Measurements from ENCODE around the gene SPINK1. TPM values are rescaled to one million over a fixed set of nuclear protein-coding genes. Genes with fewer than 3 reads are reported as not detected.

Gene SPINK1
- total and polyA plus RNA-seq, 2 of the 13 experiments (the other 11 are each of a cell fraction or from before 2014, with no cell fraction given) = 14.7 to 17.1 TPM

DNA sequence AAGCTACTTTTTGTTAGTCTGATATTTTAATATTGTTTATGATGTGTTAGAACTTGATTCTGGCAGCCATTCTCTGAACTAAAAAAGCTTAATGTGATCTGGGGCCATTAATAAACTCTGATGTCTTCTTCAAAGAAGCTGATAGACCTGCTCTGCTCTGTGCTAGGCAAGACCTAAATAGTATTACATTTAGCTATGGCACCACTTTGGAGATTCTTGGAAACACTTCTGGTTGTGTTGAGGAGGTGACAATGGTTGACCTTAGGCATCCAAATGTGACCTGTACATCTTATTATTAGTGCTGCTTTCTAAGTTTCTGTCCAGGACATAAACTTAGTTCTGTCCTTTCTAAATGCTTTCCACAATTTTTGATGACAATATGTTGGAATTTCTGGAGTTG is 25.3 kb upstream of the SPINK1 start:
- Histone ChIP-seq H3K9ac (ENCODE audit: insufficient read depth, low read depth, low read length) (no peak overlapping the region), H3K27me3 (ENCODE audit: control insufficient read depth in 1 of 2, insufficient read depth in 2 of 2, low read length in 2 of 2) (no peaks in the 10 kb centered on the region), H2AFZ (ENCODE audit: low read length) (no peak overlapping the region), H3K79me2 (ENCODE audit: insufficient read depth, low read length) (no peaks in the 10 kb centered on the region), H3K4me3 (replicated peaks in 1 of 3; ENCODE audit: insufficient read depth in 1 of 3, low read depth in 2 of 3, low read length in 3 of 3) (no peak overlapping the region), H3K27ac (ENCODE audit: extremely low read length, insufficient read depth, low read length) (no peak overlapping the region), H3K9me3 (ENCODE audit: low read length) (no peaks in the 10 kb centered on the region), H3K4me1 (ENCODE audit: insufficient read depth, low read length) (no peaks in the 10 kb centered on the region), H4K20me1 (ENCODE audit: insufficient read depth, low read length) (no peaks in the 10 kb centered on the region), H3K4me2 (ENCODE audit: low read depth, low read length) (no peak overlapping the region), H3K36me3 (replicated peaks in 1 of 2; ENCODE audit: control insufficient read depth in 1 of 2, insufficient read depth in 2 of 2, low read length in 2 of 2) (no peaks in the 10 kb centered on the region)
- DNase-seq (ENCODE audit: low spot score) (no peak), ATAC-seq (no peak), FAIRE-seq (no peak)
- in situ Hi-C loops (cut with HindIII; ENCODE audit: extremely low pct_ligation_motif_present, low pct_unique_long_range_greater_than_20kb) = loop anchor here (5.0 kb wide), 1 partner anchor 80 kb away; no protein-coding TSS in a partner anchor
- CTCF ChIA-PET (ENCODE audit: low intra/inter-chr PET ratio, low total read pairs) = interaction anchor here (1.1 to 1.2 kb wide), 2 partner anchors 34 to 874 kb away, joined by 5 to 7 read pairs; no protein-coding TSS in a partner anchor
- POLR2A ChIA-PET = no interaction called here
- intact Hi-C loops (cut with micrococcal nuclease; ENCODE audit: unreplicated experiment) = loop anchor here (1.0 to 10.0 kb wide), 5 partner anchors 18 to 268 kb away; no protein-coding TSS in a partner anchor
- no TSS peak for BruUV-seq (replicated peaks)
- no peak for TF ChIP-seq JUND (CRISPR knock-in tag; IDR thresholded peaks at IDR 0.05)
- TF ChIP-seq, protein P1, sequence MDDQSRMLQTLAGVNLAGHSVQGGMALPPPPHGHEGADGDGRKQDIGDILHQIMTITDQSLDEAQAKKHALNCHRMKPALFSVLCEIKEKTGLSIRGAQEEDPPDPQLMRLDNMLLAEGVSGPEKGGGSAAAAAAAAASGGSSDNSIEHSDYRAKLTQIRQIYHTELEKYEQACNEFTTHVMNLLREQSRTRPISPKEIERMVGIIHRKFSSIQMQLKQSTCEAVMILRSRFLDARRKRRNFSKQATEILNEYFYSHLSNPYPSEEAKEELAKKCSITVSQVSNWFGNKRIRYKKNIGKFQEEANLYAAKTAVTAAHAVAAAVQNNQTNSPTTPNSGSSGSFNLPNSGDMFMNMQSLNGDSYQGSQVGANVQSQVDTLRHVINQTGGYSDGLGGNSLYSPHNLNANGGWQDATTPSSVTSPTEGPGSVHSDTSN (CRISPR knock-in tag; IDR thresholded peaks at IDR 0.05; ENCODE audit: borderline replicate concordance) = no peak
- TF ChIP-seq FIP1L1 (IDR thresholded peaks at IDR 0.05; ENCODE audit: borderline replicate concordance, insufficient read depth, low read depth, low read length) = no peak
- TF ChIP-seq RBM22 (optimal IDR thresholded peaks at IDR 0.05; ENCODE audit: low read length) = no peak
- TF ChIP-seq, protein P2, sequence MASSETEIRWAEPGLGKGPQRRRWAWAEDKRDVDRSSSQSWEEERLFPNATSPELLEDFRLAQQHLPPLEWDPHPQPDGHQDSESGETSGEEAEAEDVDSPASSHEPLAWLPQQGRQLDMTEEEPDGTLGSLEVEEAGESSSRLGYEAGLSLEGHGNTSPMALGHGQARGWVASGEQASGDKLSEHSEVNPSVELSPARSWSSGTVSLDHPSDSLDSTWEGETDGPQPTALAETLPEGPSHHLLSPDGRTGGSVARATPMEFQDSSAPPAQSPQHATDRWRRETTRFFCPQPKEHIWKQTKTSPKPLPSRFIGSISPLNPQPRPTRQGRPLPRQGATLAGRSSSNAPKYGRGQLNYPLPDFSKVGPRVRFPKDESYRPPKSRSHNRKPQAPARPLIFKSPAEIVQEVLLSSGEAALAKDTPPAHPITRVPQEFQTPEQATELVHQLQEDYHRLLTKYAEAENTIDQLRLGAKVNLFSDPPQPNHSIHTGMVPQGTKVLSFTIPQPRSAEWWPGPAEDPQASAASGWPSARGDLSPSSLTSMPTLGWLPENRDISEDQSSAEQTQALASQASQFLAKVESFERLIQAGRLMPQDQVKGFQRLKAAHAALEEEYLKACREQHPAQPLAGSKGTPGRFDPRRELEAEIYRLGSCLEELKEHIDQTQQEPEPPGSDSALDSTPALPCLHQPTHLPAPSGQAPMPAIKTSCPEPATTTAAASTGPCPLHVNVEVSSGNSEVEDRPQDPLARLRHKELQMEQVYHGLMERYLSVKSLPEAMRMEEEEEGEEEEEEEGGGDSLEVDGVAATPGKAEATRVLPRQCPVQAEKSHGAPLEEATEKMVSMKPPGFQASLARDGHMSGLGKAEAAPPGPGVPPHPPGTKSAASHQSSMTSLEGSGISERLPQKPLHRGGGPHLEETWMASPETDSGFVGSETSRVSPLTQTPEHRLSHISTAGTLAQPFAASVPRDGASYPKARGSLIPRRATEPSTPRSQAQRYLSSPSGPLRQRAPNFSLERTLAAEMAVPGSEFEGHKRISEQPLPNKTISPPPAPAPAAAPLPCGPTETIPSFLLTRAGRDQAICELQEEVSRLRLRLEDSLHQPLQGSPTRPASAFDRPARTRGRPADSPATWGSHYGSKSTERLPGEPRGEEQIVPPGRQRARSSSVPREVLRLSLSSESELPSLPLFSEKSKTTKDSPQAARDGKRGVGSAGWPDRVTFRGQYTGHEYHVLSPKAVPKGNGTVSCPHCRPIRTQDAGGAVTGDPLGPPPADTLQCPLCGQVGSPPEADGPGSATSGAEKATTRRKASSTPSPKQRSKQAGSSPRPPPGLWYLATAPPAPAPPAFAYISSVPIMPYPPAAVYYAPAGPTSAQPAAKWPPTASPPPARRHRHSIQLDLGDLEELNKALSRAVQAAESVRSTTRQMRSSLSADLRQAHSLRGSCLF (CRISPR knock-in tag; IDR thresholded peaks at IDR 0.05; ENCODE audit: borderline replicate concordance) = no peak
- TF ChIP-seq, protein P3, sequence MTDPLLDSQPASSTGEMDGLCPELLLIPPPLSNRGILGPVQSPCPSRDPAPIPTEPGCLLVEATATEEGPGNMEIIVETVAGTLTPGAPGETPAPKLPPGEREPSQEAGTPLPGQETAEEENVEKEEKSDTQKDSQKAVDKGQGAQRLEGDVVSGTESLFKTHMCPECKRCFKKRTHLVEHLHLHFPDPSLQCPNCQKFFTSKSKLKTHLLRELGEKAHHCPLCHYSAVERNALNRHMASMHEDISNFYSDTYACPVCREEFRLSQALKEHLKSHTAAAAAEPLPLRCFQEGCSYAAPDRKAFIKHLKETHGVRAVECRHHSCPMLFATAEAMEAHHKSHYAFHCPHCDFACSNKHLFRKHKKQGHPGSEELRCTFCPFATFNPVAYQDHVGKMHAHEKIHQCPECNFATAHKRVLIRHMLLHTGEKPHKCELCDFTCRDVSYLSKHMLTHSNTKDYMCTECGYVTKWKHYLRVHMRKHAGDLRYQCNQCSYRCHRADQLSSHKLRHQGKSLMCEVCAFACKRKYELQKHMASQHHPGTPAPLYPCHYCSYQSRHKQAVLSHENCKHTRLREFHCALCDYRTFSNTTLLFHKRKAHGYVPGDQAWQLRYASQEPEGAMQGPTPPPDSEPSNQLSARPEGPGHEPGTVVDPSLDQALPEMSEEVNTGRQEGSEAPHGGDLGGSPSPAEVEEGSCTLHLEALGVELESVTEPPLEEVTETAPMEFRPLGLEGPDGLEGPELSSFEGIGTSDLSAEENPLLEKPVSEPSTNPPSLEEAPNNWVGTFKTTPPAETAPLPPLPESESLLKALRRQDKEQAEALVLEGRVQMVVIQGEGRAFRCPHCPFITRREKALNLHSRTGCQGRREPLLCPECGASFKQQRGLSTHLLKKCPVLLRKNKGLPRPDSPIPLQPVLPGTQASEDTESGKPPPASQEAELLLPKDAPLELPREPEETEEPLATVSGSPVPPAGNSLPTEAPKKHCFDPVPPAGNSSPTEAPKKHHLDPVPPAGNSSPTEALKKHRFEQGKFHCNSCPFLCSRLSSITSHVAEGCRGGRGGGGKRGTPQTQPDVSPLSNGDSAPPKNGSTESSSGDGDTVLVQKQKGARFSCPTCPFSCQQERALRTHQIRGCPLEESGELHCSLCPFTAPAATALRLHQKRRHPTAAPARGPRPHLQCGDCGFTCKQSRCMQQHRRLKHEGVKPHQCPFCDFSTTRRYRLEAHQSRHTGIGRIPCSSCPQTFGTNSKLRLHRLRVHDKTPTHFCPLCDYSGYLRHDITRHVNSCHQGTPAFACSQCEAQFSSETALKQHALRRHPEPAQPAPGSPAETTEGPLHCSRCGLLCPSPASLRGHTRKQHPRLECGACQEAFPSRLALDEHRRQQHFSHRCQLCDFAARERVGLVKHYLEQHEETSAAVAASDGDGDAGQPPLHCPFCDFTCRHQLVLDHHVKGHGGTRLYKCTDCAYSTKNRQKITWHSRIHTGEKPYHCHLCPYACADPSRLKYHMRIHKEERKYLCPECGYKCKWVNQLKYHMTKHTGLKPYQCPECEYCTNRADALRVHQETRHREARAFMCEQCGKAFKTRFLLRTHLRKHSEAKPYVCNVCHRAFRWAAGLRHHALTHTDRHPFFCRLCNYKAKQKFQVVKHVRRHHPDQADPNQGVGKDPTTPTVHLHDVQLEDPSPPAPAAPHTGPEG (CRISPR knock-in tag; IDR thresholded peaks at IDR 0.05) = no peak
- TF ChIP-seq RXRB (CRISPR knock-in tag; IDR thresholded peaks at IDR 0.05; ENCODE audit: borderline replicate concordance) = no peak
- no peak for TF ChIP-seq ZNF292 (CRISPR knock-in tag; IDR thresholded peaks at IDR 0.05; ENCODE audit: borderline replicate concordance, low read depth)
- no peak for TF ChIP-seq NFYB (CRISPR knock-in tag; IDR thresholded peaks at IDR 0.05)
- TF ChIP-seq, protein P4, sequence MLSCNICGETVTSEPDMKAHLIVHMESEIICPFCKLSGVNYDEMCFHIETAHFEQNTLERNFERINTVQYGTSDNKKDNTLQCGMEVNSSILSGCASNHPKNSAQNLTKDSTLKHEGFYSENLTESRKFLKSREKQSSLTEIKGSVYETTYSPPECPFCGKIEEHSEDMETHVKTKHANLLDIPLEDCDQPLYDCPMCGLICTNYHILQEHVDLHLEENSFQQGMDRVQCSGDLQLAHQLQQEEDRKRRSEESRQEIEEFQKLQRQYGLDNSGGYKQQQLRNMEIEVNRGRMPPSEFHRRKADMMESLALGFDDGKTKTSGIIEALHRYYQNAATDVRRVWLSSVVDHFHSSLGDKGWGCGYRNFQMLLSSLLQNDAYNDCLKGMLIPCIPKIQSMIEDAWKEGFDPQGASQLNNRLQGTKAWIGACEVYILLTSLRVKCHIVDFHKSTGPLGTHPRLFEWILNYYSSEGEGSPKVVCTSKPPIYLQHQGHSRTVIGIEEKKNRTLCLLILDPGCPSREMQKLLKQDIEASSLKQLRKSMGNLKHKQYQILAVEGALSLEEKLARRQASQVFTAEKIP (CRISPR knock-in tag; IDR thresholded peaks at IDR 0.05; ENCODE audit: borderline replicate concordance) = no peak

All from HepG2 (cell line).